ENCODE results near the gene PIGL. TPM values are rescaled to one million over a fixed set of nuclear protein-coding genes. Genes with fewer than 3 reads are reported as not detected.

PIGL gene
- total and polyA plus RNA-seq, 2 of the 4 experiments (the other 2 are of a cell fraction) = 17.9 to 29.5 TPM

- Histone ChIP-seq H4K5ac (ENCODE audit: low read depth, low read length) (peak overlapping the region; percentile 88), H3K27ac (ENCODE audit: insufficient read depth, low read length) (peak overlapping the region; percentile 98), H3K4me1 (ENCODE audit: control insufficient read depth, insufficient read depth, low read length) (peaks cover 19% of the 10 kb centered on the region), H4K91ac (ENCODE audit: insufficient read depth, low read depth, low read length) (peak overlapping the region; percentile 100), H3K9me1 (ENCODE audit: insufficient read depth, low read length) (peaks cover 13% of the 10 kb centered on the region), H2AFZ (replicated peaks; ENCODE audit: low read length, poor library complexity) (peak overlapping the region; percentile 78), H3K9me3 (ENCODE audit: control insufficient read depth, insufficient read depth, low read length) (no peaks in the 10 kb centered on the region), H3K36me3 (ENCODE audit: control insufficient read depth, insufficient read depth, low read length) (no peaks in the 10 kb centered on the region), H3K56ac (ENCODE audit: extremely low read depth, insufficient read depth, low read length) (peak overlapping the region; percentile 96), H3K4me2 (ENCODE audit: low read depth, low read length) (peak overlapping the region; percentile 75), H2BK5ac (ENCODE audit: low read depth, low read length, poor library complexity, severe bottlenecking) (peak overlapping the region; percentile 93), H3K4ac (ENCODE audit: low read depth, low read length) (peak overlapping the region; percentile 96), H3K4me3 (ENCODE audit: insufficient read depth, low read depth, low read length) (no peak overlapping the region), H3K14ac (replicated peaks; ENCODE audit: low read depth, low read length) (peak overlapping the region; percentile 90), H4K8ac (ENCODE audit: low read depth in 2 of 2, low read length in 2 of 2) (peak overlapping the region; percentile 94 to 96), H3K9ac (ENCODE audit: low read depth, low read length) (peak overlapping the region; percentile 86), H2BK15ac (ENCODE audit: low read depth, low read length) (peak overlapping the region; percentile 99), H4K20me1 (ENCODE audit: insufficient read depth, low read length) (peaks cover 1% of the 10 kb centered on the region; the same call in 1 of the 2 replicates), H2AK5ac (ENCODE audit: low read depth, low read length) (peak overlapping the region; percentile 100), H2BK120ac (ENCODE audit: low read depth, low read length) (peak overlapping the region; percentile 99), H2BK20ac (ENCODE audit: low read depth, low read length) (peak overlapping the region; percentile 97), H3K23ac (ENCODE audit: low read depth, low read length) (peak overlapping the region; percentile 94), H3K18ac (ENCODE audit: low read depth, low read length) (peak overlapping the region; percentile 94), H3K27me3 (ENCODE audit: control insufficient read depth, insufficient read depth, low read length) (no peaks in the 10 kb centered on the region), H2AK9ac (replicated peaks; ENCODE audit: low read depth, low read length, poor library complexity) (peak overlapping the region; percentile 92), H3K79me1 (ENCODE audit: low read depth in 1 of 2, low read length in 2 of 2) (peaks cover under 1 to 21% of the 10 kb centered on the region in 2 experiments; a peak in 2 of 4 replicates)
- WGBS, 2 experiments (ENCODE audit: extremely low coverage in 2 of 2, insufficient read length in 1 of 2) = 86% methylated on average over 6 of the region's 10 CpGs; no CpG with 5 or more reads in 1 of the 2 experiments
- no peak for ATAC-seq (ENCODE audit: low read depth)
- no peak for DNase-seq
- in situ Hi-C loops (cut with MboI; ENCODE audit: low sequenced_read_pairs) = no loop called here
- TSS peak; percentile 43 for BruUV-seq (replicated peaks)
- POLR2A ChIA-PET (ENCODE audit: unreplicated experiment) = no interaction called here
- intact Hi-C loops (cut with micrococcal nuclease) = loop anchor here (1.0 to 5.0 kb wide), 3 partner anchors 36 to 72 kb away; partner anchors contain the start of genes CENPV and NCOR1
- 0 out of 2 replicates have a peak, but pooled peaks have one; percentile 20 for TF ChIP-seq CTCF (conservative IDR thresholded peaks at IDR 0.05; ENCODE audit: low read depth, low read length)
- no peak for TF ChIP-seq MAFK (IDR thresholded peaks at IDR 0.05; ENCODE audit: low read depth, low read length)
- TF ChIP-seq RFX5 (IDR thresholded peaks at IDR 0.05; ENCODE audit: low read depth, low read length) = no peak
- TF ChIP-seq RAD21 (IDR thresholded peaks at IDR 0.05; ENCODE audit: low read length) = no peak
- no peak for TF ChIP-seq USF2 (IDR thresholded peaks at IDR 0.05; ENCODE audit: low read depth, low read length)
- dilution Hi-C loops (cut with HindIII; ENCODE audit: low sequenced_read_pairs, unreplicated experiment) = no loop called here
- CTCF ChIA-PET = no interaction called here
These were observed 70.0 kb downstream of the PIGL start for GRCh38 chr17:16286947-16287562.
